ENCODE data around the gene SETD3. TPM values are rescaled to one million over a fixed set of nuclear protein-coding genes. Genes with fewer than 3 reads are reported as not detected.

Gene SETD3
- total RNA-seq, 2 donors from 2014 or later = 57.8 to 68.1 TPM

- Mint-ChIP-seq H3K4me1 (no peaks in the 10 kb centered on the region), H3K27me3 (ENCODE audit: insufficient read depth) (no peaks in the 10 kb centered on the region), H3K9me3 (no peaks in the 10 kb centered on the region), H3K4me3 (no peak overlapping the region), H3K36me3 (ENCODE audit: low read depth) (peaks cover 5% of the 10 kb centered on the region), H3K27ac (no peak overlapping the region)
- H3K27ac ChIP-seq (ENCODE audit: low read depth, low read length) = no peak overlapping the region
- WGBS, 2 experiments (ENCODE audit: insufficient coverage in 1 of 2, insufficient read length in 1 of 2) = 93 to 94% methylated on average over 18 to 24 of the region's 24 CpGs
- H3K9me3 ChIP-seq (ENCODE audit: control insufficient read depth, low read length) = no peaks in the 10 kb centered on the region
- TF ChIP-seq, protein P1, sequence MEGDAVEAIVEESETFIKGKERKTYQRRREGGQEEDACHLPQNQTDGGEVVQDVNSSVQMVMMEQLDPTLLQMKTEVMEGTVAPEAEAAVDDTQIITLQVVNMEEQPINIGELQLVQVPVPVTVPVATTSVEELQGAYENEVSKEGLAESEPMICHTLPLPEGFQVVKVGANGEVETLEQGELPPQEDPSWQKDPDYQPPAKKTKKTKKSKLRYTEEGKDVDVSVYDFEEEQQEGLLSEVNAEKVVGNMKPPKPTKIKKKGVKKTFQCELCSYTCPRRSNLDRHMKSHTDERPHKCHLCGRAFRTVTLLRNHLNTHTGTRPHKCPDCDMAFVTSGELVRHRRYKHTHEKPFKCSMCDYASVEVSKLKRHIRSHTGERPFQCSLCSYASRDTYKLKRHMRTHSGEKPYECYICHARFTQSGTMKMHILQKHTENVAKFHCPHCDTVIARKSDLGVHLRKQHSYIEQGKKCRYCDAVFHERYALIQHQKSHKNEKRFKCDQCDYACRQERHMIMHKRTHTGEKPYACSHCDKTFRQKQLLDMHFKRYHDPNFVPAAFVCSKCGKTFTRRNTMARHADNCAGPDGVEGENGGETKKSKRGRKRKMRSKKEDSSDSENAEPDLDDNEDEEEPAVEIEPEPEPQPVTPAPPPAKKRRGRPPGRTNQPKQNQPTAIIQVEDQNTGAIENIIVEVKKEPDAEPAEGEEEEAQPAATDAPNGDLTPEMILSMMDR (conservative IDR thresholded peaks at IDR 0.05) = no peak
- H3K4me3 ChIP-seq (ENCODE audit: low read length) = no peak overlapping the region
- no peaks in the 10 kb centered on the region for H3K4me1 ChIP-seq (ENCODE audit: control insufficient read depth, insufficient read depth, low read length)
- no peak overlapping the region for H3K9ac ChIP-seq (ENCODE audit: extremely low read depth, low read length, poor library complexity, severe bottlenecking)
- no peaks in the 10 kb centered on the region for H3K27me3 ChIP-seq (ENCODE audit: control insufficient read depth, insufficient read depth, low read length, poor library complexity, severe bottlenecking)
- H3K36me3 ChIP-seq (ENCODE audit: control insufficient read depth, insufficient read depth, low read length) = peaks cover 13% of the 10 kb centered on the region
- peak; percentile 39 for DNase-seq
Observed at GRCh38 chr14:99516156-99516870, 35.7 kb upstream of the SETD3 start.

- DNase-seq = no peak
- H3K27me3 ChIP-seq (ENCODE audit: control insufficient read depth, insufficient read depth, low read length, poor library complexity, severe bottlenecking) = no peaks in the 10 kb centered on the region
- no peak overlapping the region for H3K27ac Mint-ChIP-seq
Observed at GRCh38 chr14:99515301-99516155, 34.9 kb upstream of the SETD3 start.

DNA sequence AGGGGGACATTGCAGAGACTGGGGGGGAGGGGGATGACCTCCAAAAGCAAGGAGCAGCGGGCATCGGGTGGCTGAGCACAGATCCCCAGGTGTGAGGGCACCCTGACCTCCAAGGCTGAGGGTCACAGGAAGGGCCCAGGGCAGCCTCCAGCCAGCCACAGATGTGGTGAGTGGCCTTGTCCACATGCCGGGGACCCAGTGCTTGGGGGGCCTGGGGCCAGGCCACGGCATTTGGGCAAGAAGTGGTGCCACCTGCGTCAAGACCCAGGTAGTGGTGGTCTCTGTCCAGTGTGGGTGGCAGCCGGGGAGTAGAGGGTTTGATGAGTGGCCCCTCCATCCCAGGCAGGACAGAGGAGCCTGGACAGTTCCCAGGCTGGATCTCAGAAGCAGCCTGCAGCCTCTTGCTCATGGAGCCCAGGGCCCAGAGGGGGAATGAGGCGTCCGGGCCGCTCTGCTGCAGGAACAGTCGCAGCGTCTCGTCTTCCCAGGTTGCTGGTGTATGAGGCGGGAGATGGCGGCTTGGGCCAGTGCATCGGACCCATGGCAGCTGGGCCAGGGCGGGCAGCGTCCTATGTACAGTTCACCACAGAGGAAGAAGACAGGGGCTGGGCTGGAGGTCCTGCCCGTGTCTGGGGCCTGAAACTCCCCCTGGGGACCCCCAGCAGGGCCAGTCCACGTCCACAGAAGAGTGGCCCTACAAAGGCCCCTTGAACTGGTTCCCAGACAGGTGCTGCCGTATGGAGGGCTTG, 34.1 kb upstream of the SETD3 start:
- Histone ChIP-seq H3K4me1 (ENCODE audit: control insufficient read depth, insufficient read depth, low read length) (no peaks in the 10 kb centered on the region), H3K27ac (ENCODE audit: low read depth, low read length) (no peak overlapping the region), H3K4me3 (ENCODE audit: low read length) (no peak overlapping the region), H3K27me3 (ENCODE audit: control insufficient read depth, insufficient read depth, low read length, poor library complexity, severe bottlenecking) (no peaks in the 10 kb centered on the region), H3K9me3 (ENCODE audit: control insufficient read depth, low read length) (no peaks in the 10 kb centered on the region), H3K36me3 (ENCODE audit: control insufficient read depth, insufficient read depth, low read length) (peaks cover 22% of the 10 kb centered on the region), H3K9ac (ENCODE audit: extremely low read depth, low read length, poor library complexity, severe bottlenecking) (no peak overlapping the region)
- peaks cover 9% of the 10 kb centered on the region for H3K36me3 Mint-ChIP-seq (ENCODE audit: low read depth)
- no peak for DNase-seq
- peaks cover 3% of the 10 kb centered on the region for H3K4me1 Mint-ChIP-seq
- H3K27ac Mint-ChIP-seq = no peak overlapping the region
- no peaks in the 10 kb centered on the region for H3K9me3 Mint-ChIP-seq
- 94 to 99% methylated on average over 12 to 20 of the region's 20 CpGs for WGBS, 2 experiments (ENCODE audit: insufficient coverage in 1 of 2, insufficient read length in 1 of 2)
- TF ChIP-seq, protein P1 (conservative IDR thresholded peaks at IDR 0.05) = no peak
- H3K27me3 Mint-ChIP-seq (ENCODE audit: insufficient read depth) = no peaks in the 10 kb centered on the region
- no peak overlapping the region for H3K4me3 Mint-ChIP-seq

More at GRCh38 chr14:99515301-99516155, 34.9 kb upstream of the SETD3 start:
- peaks cover 3% of the 10 kb centered on the region for H3K4me1 Mint-ChIP-seq
- Histone ChIP-seq H3K4me3 (ENCODE audit: low read length) (no peak overlapping the region), H3K9ac (ENCODE audit: extremely low read depth, low read length, poor library complexity, severe bottlenecking) (no peak overlapping the region), H3K36me3 (ENCODE audit: control insufficient read depth, insufficient read depth, low read length) (peaks cover 20% of the 10 kb centered on the region), H3K9me3 (ENCODE audit: control insufficient read depth, low read length) (no peaks in the 10 kb centered on the region), H3K27ac (ENCODE audit: low read depth, low read length) (no peak overlapping the region), H3K4me1 (ENCODE audit: control insufficient read depth, insufficient read depth, low read length) (no peaks in the 10 kb centered on the region)
- no peaks in the 10 kb centered on the region for H3K27me3 Mint-ChIP-seq (ENCODE audit: insufficient read depth)
- WGBS, 2 experiments (ENCODE audit: insufficient coverage in 1 of 2, insufficient read length in 1 of 2) = 89 to 92% methylated on average over 10 to 27 of the region's 27 CpGs
- H3K36me3 Mint-ChIP-seq (ENCODE audit: low read depth) = peaks cover 9% of the 10 kb centered on the region
- no peak overlapping the region for H3K4me3 Mint-ChIP-seq
- no peaks in the 10 kb centered on the region for H3K9me3 Mint-ChIP-seq
- TF ChIP-seq, protein P1 (conservative IDR thresholded peaks at IDR 0.05) = no peak
